ENCODE results near the gene STH. TPM values are rescaled to one million over a fixed set of nuclear protein-coding genes. Genes with fewer than 3 reads are reported as not detected.
A peak's percentile ranks its signal among the peaks of the same experiment; 100 is the strongest.

STH gene
- total and polyA plus RNA-seq, 2 of the 4 experiments (the other 2 are of a cell fraction): not detected

DNA sequence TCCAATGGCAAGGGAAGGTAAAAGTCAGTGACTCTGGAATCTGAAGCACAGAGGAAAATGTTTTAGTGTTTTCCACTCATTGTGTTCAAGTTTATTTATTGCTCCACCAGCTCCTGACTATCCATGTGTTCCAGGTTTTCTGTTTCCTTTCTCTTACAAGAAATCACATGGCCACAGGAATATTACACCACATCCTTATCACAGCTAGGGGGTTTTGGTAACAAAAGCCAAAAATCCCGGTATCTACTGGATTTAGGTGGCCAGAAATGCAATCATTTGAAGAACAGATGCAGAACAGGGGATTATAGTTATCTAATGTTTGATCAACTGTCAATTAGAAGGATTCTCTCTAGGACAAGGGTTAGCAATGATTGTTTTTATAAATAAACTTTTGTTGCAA lies 47.9 kb downstream of the STH start:
- TF ChIP-seq SMC3 (IDR thresholded peaks at IDR 0.05; ENCODE audit: low read depth, low read length) (no peak), MXI1 (IDR thresholded peaks at IDR 0.05; ENCODE audit: borderline replicate concordance, low read depth, low read length) (peak; percentile 36; the same call in 1 of the 2 replicates)
- H3K23ac ChIP-seq (ENCODE audit: low read depth, low read length): no peak overlapping the region
- H3K18ac ChIP-seq (ENCODE audit: low read depth, low read length): no peak overlapping the region
- H4K20me1 ChIP-seq (ENCODE audit: insufficient read depth, low read length): peaks cover 35% of the 10 kb centered on the region
- H2BK15ac ChIP-seq (ENCODE audit: low read depth, low read length): no peak overlapping the region
- H3K27me3 ChIP-seq (ENCODE audit: control insufficient read depth, insufficient read depth, low read length): no peaks in the 10 kb centered on the region
- intact Hi-C loops (cut with micrococcal nuclease) (loop anchor here (10.0 kb wide), 1 partner anchor 48 kb away; no protein-coding TSS in a partner anchor), in situ Hi-C loops (cut with MboI; ENCODE audit: low sequenced_read_pairs) (no loop called here), dilution Hi-C loops (cut with HindIII; ENCODE audit: low sequenced_read_pairs, unreplicated experiment) (no loop called here)
- no peaks in the 10 kb centered on the region for H3K9me3 ChIP-seq (ENCODE audit: control insufficient read depth, insufficient read depth, low read length)
- H2AK9ac ChIP-seq (replicated peaks; ENCODE audit: low read depth, low read length, poor library complexity): no peak overlapping the region
- no CpG with 5 or more reads among the region's 1 CpG for WGBS, 2 experiments (ENCODE audit: extremely low coverage in 2 of 2, insufficient read length in 1 of 2)
- H3K79me1 ChIP-seq (ENCODE audit: low read depth in 1 of 2, low read length in 2 of 2): peaks cover 30 to 61% of the 10 kb centered on the region in 2 experiments
- no peak overlapping the region for H2BK5ac ChIP-seq (ENCODE audit: low read depth, low read length, poor library complexity, severe bottlenecking)
- no peak overlapping the region for H2AFZ ChIP-seq (replicated peaks; ENCODE audit: low read length, poor library complexity)
- BruUV-seq (replicated peaks): no TSS peak
- no peak overlapping the region for H2AK5ac ChIP-seq (ENCODE audit: low read depth, low read length)
- no peak overlapping the region for H2BK20ac ChIP-seq (ENCODE audit: low read depth, low read length)
- no peaks in the 10 kb centered on the region; the same call in 1 of the 2 replicates for H3K9me1 ChIP-seq (ENCODE audit: insufficient read depth, low read length)
- no peak overlapping the region for H3K14ac ChIP-seq (replicated peaks; ENCODE audit: low read depth, low read length)
- no peak overlapping the region for H4K5ac ChIP-seq (ENCODE audit: low read depth, low read length)
- H3K4ac ChIP-seq (ENCODE audit: low read depth, low read length): no peak overlapping the region
- no peak overlapping the region for H3K9ac ChIP-seq (ENCODE audit: low read depth, low read length)
- H2BK120ac ChIP-seq (ENCODE audit: low read depth, low read length): no peak overlapping the region
- no peak overlapping the region for H3K4me2 ChIP-seq (ENCODE audit: low read depth, low read length)
- ATAC-seq (ENCODE audit: low read depth) (no peak), DNase-seq (peak; percentile 24)
- H3K36me3 ChIP-seq (ENCODE audit: control insufficient read depth, insufficient read depth, low read length): peaks cover 40% of the 10 kb centered on the region
- H3K27ac ChIP-seq (ENCODE audit: insufficient read depth, low read length): no peak overlapping the region
- no peak overlapping the region for H3K4me3 ChIP-seq (ENCODE audit: insufficient read depth, low read depth, low read length)
- POLR2A ChIA-PET (ENCODE audit: unreplicated experiment): no interaction called here
- H3K56ac ChIP-seq (ENCODE audit: extremely low read depth, insufficient read depth, low read length): no peak overlapping the region
- no peak overlapping the region for H4K8ac ChIP-seq (ENCODE audit: low read depth in 2 of 2, low read length in 2 of 2)
- H4K91ac ChIP-seq (ENCODE audit: insufficient read depth, low read depth, low read length): no peak overlapping the region
- no peaks in the 10 kb centered on the region; the same call in 1 of the 2 replicates for H3K4me1 ChIP-seq (ENCODE audit: control insufficient read depth, insufficient read depth, low read length)
- CTCF ChIA-PET: interaction anchor here (0.6 to 1.2 kb wide), 2 partner anchors 146 to 165 kb away, joined by 3 read pairs; no protein-coding TSS in a partner anchor

Measured in IMR-90 (cell line).